Measurements from ENCODE around the gene MUC6.

Gene MUC6

GRCh38 chr11:968822-969221 is 67.7 kb downstream of the MUC6 start:
- TF ChIP-seq TAF1 (IDR thresholded peaks at IDR 0.05; ENCODE audit: borderline replicate concordance, insufficient read depth, low read length) (no peak), SIN3A (IDR thresholded peaks at IDR 0.05; ENCODE audit: borderline replicate concordance, insufficient read depth, low read length) (no peak), POLR2AphosphoS5 (IDR thresholded peaks at IDR 0.05; ENCODE audit: low read depth, low read length) (no peak), FOXP2 (optimal IDR thresholded peaks at IDR 0.05; ENCODE audit: borderline replicate concordance, extremely low read depth, extremely low read length, insufficient read depth) (no peak)
- TF ChIP-seq, protein P1, sequence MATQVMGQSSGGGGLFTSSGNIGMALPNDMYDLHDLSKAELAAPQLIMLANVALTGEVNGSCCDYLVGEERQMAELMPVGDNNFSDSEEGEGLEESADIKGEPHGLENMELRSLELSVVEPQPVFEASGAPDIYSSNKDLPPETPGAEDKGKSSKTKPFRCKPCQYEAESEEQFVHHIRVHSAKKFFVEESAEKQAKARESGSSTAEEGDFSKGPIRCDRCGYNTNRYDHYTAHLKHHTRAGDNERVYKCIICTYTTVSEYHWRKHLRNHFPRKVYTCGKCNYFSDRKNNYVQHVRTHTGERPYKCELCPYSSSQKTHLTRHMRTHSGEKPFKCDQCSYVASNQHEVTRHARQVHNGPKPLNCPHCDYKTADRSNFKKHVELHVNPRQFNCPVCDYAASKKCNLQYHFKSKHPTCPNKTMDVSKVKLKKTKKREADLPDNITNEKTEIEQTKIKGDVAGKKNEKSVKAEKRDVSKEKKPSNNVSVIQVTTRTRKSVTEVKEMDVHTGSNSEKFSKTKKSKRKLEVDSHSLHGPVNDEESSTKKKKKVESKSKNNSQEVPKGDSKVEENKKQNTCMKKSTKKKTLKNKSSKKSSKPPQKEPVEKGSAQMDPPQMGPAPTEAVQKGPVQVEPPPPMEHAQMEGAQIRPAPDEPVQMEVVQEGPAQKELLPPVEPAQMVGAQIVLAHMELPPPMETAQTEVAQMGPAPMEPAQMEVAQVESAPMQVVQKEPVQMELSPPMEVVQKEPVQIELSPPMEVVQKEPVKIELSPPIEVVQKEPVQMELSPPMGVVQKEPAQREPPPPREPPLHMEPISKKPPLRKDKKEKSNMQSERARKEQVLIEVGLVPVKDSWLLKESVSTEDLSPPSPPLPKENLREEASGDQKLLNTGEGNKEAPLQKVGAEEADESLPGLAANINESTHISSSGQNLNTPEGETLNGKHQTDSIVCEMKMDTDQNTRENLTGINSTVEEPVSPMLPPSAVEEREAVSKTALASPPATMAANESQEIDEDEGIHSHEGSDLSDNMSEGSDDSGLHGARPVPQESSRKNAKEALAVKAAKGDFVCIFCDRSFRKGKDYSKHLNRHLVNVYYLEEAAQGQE (IDR thresholded peaks at IDR 0.05; ENCODE audit: insufficient read depth in 1 of 2, low read depth in 2 of 2, low read length in 2 of 2) = no peak

GRCh38 chr11:967995-968751 is 68.3 kb downstream of the MUC6 start:
- TF ChIP-seq TAF1 (IDR thresholded peaks at IDR 0.05; ENCODE audit: borderline replicate concordance, insufficient read depth, low read length) (no peak), POLR2AphosphoS5 (IDR thresholded peaks at IDR 0.05; ENCODE audit: low read depth, low read length) (no peak), SIN3A (IDR thresholded peaks at IDR 0.05; ENCODE audit: borderline replicate concordance, insufficient read depth, low read length) (no peak), FOXP2 (optimal IDR thresholded peaks at IDR 0.05; ENCODE audit: borderline replicate concordance, extremely low read depth, extremely low read length, insufficient read depth) (no peak)
- TF ChIP-seq, protein P1 (IDR thresholded peaks at IDR 0.05; ENCODE audit: insufficient read depth in 1 of 2, low read depth in 2 of 2, low read length in 2 of 2) = no peak

GRCh38 chr11:965206-965775 is 71.2 kb downstream of the MUC6 start:
- TF ChIP-seq TAF1 (IDR thresholded peaks at IDR 0.05; ENCODE audit: borderline replicate concordance, insufficient read depth, low read length) = no peak
- TF ChIP-seq SIN3A (IDR thresholded peaks at IDR 0.05; ENCODE audit: borderline replicate concordance, insufficient read depth, low read length) = no peak
- TF ChIP-seq, protein P1 (IDR thresholded peaks at IDR 0.05; ENCODE audit: insufficient read depth in 1 of 2, low read depth in 2 of 2, low read length in 2 of 2) = no peak

DNA sequence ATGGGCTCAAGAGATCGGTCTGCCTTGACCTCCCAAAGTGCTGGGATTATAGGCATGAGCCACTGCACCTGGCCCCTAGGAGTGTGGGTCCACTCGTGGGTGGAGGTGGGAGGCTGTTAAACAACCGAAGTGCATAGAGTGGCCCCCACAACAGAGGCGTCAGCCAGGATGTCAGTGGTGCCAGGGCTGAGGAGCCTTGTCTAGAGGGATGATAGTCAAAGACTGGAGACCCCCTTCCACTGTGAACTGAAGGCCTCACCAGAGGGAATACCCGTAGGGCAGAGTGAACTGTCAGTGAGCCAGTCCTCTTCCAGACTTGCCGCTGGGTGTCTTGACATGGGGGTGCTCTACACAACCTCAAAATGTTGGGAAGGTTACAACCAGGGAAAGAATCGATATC is 72.7 kb downstream of the MUC6 start:
- TF ChIP-seq POLR2AphosphoS5 (IDR thresholded peaks at IDR 0.05; ENCODE audit: low read depth, low read length) (no peak), SIN3A (IDR thresholded peaks at IDR 0.05; ENCODE audit: borderline replicate concordance, insufficient read depth, low read length) (no peak)

Measured in PFSK-1 (cell line).